Tibial nerve (tissue), 4 donors: ENCODE measurements around the gene CDC42BPG. TPM values are rescaled to one million over a fixed set of nuclear protein-coding genes. Genes with fewer than 3 reads are reported as not detected.
A peak's percentile ranks its signal among the peaks of the same experiment; 100 is the strongest.

ENCODE experiments used
- DNase-seq, 2 donors: peaks; one replicate each; pipeline ENCODE4 v3.0.0-alpha.2; 2019; ENCODE audit warnings: low spot score in 2 of 2
- H3K27ac ChIP-seq, 4 donors: fragments of 200-600 bp; sonication (generic) in 3 of 4; one replicate each; pipeline ENCODE4 v1.5.1; 2017 to 2019; ENCODE audit warnings: mild to moderate bottlenecking in 1 of 4
- H3K27me3 ChIP-seq, 2 donors: fragments of 200-600 bp; sonication (generic) in 1 of 2; one replicate each; pipeline versions ENCODE4 v1.5.1 to v1.6.0; 2017 to 2019
- H3K36me3 ChIP-seq, 3 donors: fragments of 200-600 bp; sonication (generic); one replicate each; pipeline ENCODE4 v1.5.1; 2018 to 2019
- H3K4me1 ChIP-seq, 4 donors: fragments of 200-600 bp; sonication (generic) in 3 of 4; one replicate each; pipeline ENCODE4 v1.5.1; 2017 to 2019
- H3K4me3 ChIP-seq, 4 donors: fragments of 200-600 bp; sonication (generic) in 3 of 4; one replicate each; pipeline ENCODE4 v1.5.1; 2017 to 2019; ENCODE audit warnings: mild to moderate bottlenecking in 1 of 4, moderate library complexity in 1 of 4
- H3K9me3 ChIP-seq, 4 donors: fragments of 200-600 bp; sonication (generic) in 3 of 4; one replicate each; pipeline ENCODE4 v1.5.1; 2017 to 2019
- CTCF ChIP-seq, 5 experiments: fragments of 200-600 bp in 3 of 5; fragments of 450-650 bp in 2 of 5; sonication (generic) in 3 of 5; IDR thresholded peaks; one replicate each; pipeline ENCODE4 v1.5.1; 2016 to 2019; ENCODE audit warnings: antibody characterized with exemption in 5 of 5, mild to moderate bottlenecking in 3 of 5, moderate library complexity in 2 of 5
- EP300 ChIP-seq, 2 donors: sonication (generic); formaldehyde crosslinking; IDR thresholded peaks; one replicate each; pipeline ENCODE4 v1.6.1; 2017; ENCODE audit warnings: antibody characterized with exemption in 2 of 2, mild to moderate bottlenecking in 1 of 2
- POLR2A ChIP-seq, 2 donors: fragments of 450-650 bp; IDR thresholded peaks; one replicate each; pipeline ENCODE4 v1.6.1; 2017; ENCODE audit warnings: antibody characterized with exemption in 2 of 2, mild to moderate bottlenecking in 2 of 2, moderate library complexity in 2 of 2
- WGBS, 2 donors: methylation state at CpG; one replicate each; pipeline ENCODE4 v1.1.5; 2018; 5-methylcytosine and 5-hydroxymethylcytosine counted together
- total RNA-seq, 4 donors: library from RNA; depleted of rRNA; stranded (reverse); fragments of >200 nt; gene quantifications; one replicate each; pipeline ENCODE4 v1.1.0, GENCODE V29; 2016

CDC42BPG gene
- total RNA-seq, 4 donors from 2014 or later = under 0.01 to 0.30 (median 0.21) TPM; not detected in 1

- H3K36me3 ChIP-seq = peaks cover 0 to 6% (median 0%) of the 10 kb centered on the region in 3 donors
- H3K9me3 ChIP-seq = no peaks in the 10 kb centered on the region
- TF ChIP-seq EP300 (IDR thresholded peaks at IDR 0.05) (no peak), CTCF (IDR thresholded peaks at IDR 0.05) (no peak), POLR2A (IDR thresholded peaks at IDR 0.05) (no peak)
- H3K27me3 ChIP-seq = no peaks in the 10 kb centered on the region
- H3K4me1 ChIP-seq = peaks cover 3 to 80% (median 62%) of the 10 kb centered on the region in 4 donors
- 2% methylated on average over 16 of the region's 21 CpGs; no CpG with 5 or more reads in 1 of the 2 donors for WGBS, 2 donors
- H3K27ac ChIP-seq = peak overlapping the region; percentile 44 to 98 (median 91)
- H3K4me3 ChIP-seq = peak overlapping the region; percentile 67 to 99 (median 80)
- no peak for DNase-seq
Observed at GRCh38 chr11:64878223-64878493, 33.7 kb upstream of the CDC42BPG start.

- H3K4me1 ChIP-seq = peaks cover 3 to 85% (median 65%) of the 10 kb centered on the region in 4 donors
- TF ChIP-seq EP300 (IDR thresholded peaks at IDR 0.05) = no peak
- TF ChIP-seq POLR2A (IDR thresholded peaks at IDR 0.05) = no peak
- TF ChIP-seq CTCF (IDR thresholded peaks at IDR 0.05) = no peak
- H3K27ac ChIP-seq = peak overlapping the region; percentile 44 to 98 (median 91)
- DNase-seq = no peak
- H3K4me3 ChIP-seq = peak overlapping the region; percentile 67 to 99 (median 80)
- peaks cover 0 to 12% (median 0%) of the 10 kb centered on the region in 3 donors for H3K36me3 ChIP-seq
- H3K27me3 ChIP-seq = no peaks in the 10 kb centered on the region
- 0 to 1% methylated on average over 21 to 41 of the region's 41 CpGs for WGBS, 2 donors
- no peaks in the 10 kb centered on the region for H3K9me3 ChIP-seq
Observed at GRCh38 chr11:64877390-64878222, 33.2 kb upstream of the CDC42BPG start.

- no peak for DNase-seq
- WGBS, 2 donors = 14 to 16% methylated on average over 14 of the region's 14 CpGs
- H3K27ac ChIP-seq = peak overlapping the region; percentile 38 to 98 (median 91)
- no peaks in the 10 kb centered on the region for H3K9me3 ChIP-seq
- peaks cover 0 to 18% (median 0%) of the 10 kb centered on the region in 3 donors for H3K36me3 ChIP-seq
- no peaks in the 10 kb centered on the region for H3K27me3 ChIP-seq
- TF ChIP-seq EP300 (IDR thresholded peaks at IDR 0.05) (peak in 1 of 2 donors; percentile 7), CTCF (IDR thresholded peaks at IDR 0.05) (no peak), POLR2A (IDR thresholded peaks at IDR 0.05) (no peak)
- peak overlapping the region; percentile 67 to 99 (median 80) for H3K4me3 ChIP-seq
- peaks cover 3 to 86% (median 68%) of the 10 kb centered on the region in 4 donors for H3K4me1 ChIP-seq
Observed at GRCh38 chr11:64876835-64877341, 32.4 kb upstream of the CDC42BPG start.

GRCh38 chr11:64876229-64876750 is 31.8 kb upstream of the CDC42BPG start:
- Histone ChIP-seq H3K4me3 (peak overlapping the region; percentile 67 to 99 (median 80)), H3K9me3 (no peaks in the 10 kb centered on the region), H3K27ac (peak overlapping the region; percentile 38 to 98 (median 91)), H3K27me3 (no peaks in the 10 kb centered on the region), H3K36me3 (peaks cover 0 to 24% (median 0%) of the 10 kb centered on the region in 3 donors), H3K4me1 (peaks cover 3 to 86% (median 70%) of the 10 kb centered on the region in 4 donors)
- 21 to 37% methylated on average over 11 of the region's 11 CpGs for WGBS, 2 donors
- DNase-seq = no peak
- no peak for TF ChIP-seq EP300 (IDR thresholded peaks at IDR 0.05)
- TF ChIP-seq CTCF (IDR thresholded peaks at IDR 0.05) = no peak
- TF ChIP-seq POLR2A (IDR thresholded peaks at IDR 0.05) = no peak
